ENCODE data around the gene PRDM11.

- TF ChIP-seq CTCF (conservative IDR thresholded peaks at IDR 0.05; ENCODE audit: low read length) (no peak), EZH2phosphoT487 (IDR thresholded peaks at IDR 0.05; ENCODE audit: borderline replicate concordance, low read depth, low read length) (no peak)
These were observed 72.3 kb downstream of the PRDM11 start for GRCh38 chr11:45218705-45219104.

All from OCI-LY7 (cell line).